ENCODE measurements around the gene IARS1. TPM values are rescaled to one million over a fixed set of nuclear protein-coding genes. Genes with fewer than 3 reads are reported as not detected.

The IARS1 gene
- 313 and 639 TPM in 2 replicates for total RNA-seq

DNA sequence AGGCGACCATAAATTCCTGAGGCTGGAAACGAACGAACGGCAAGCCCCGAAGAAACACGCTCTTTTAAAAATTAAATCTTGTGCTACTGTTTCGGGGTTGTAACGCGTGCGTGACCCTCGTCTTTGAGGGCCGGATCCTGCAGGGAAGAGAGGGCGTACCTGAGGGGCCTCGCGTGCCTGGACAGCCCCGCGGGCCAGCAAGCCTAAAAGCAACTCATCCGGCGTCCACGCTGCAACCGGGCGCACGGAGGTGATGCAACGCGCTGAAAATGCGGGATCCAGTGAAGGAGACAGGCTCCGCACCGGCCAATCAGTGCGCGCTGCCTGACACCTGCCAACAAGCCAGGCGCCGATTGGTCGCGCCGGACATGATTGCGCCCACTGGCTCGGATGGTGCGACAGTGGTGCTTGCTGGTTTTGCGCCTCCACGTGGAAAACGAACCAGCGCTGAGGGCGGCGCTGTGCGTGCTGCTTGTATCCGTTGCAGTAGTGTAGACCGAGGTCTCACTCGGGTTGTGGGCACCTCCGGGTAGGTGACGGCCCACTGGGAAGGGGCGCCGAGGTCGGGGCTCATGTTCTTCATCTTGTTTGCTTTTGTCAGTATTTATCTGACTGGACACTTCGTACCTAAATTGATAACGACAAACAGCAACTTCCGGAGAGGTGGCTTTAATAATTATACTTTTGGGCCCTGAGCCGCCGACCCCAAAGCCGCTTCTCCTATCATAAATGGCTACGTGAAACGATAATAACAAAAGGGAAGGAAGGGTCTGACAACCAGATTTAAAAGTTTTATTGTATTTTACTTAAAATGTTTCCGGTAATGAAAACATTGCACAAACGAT, at the start of gene IARS1:
TSS of gene IARS1 (minus strand) at position 246 of the 845 bp plus-strand sequence. CDS start 4,278 bp downstream, outside the sequence.

DNA sequence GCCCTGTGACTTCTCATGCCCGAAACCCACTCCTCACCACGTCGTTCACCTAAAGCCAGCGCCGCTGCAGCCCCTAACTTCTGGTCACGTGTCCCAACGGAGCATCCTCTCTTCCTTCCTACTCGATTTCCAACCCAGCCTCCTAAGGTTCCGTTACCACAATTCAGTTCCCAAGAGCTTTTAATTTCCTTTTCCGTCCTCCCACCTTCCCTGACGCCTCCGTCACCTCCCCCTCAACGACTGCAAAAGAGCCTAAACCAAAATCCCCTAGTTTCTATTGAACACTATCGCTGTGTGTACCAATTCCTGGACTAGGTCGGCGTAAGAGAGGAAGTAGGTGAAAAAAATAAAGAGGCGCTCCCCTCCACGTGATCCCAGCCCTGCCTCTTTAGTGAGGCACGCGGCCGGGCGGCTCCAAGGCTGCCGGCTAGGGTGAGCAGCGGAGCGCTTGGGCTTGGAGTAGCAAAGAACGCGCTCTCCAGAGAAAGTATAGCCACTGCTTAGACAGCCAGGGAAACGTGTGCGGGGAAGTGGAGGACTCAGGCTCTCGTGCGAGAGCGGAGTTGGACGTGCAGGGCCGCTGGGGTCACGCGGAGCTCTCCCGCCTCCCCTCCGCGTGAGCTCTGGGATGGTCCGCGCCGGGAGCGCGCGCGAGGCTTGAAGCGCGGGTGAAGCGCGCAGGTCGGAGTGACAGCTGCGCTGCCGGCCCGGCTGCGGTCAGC, 31.9 kb upstream of the IARS1 start, which contains the start of the genes CENPP and NOL8:
TSS of gene CENPP (plus strand) at position 685 of the 722 bp plus-strand sequence.
TSS of gene NOL8 (minus strand) at position 82 of the 722 bp plus-strand sequence. CDS start 1,189 bp downstream, outside the sequence.

Other genes starting within 250 kb of the IARS1 start
- gene SPTLC1, start 178.3 kb downstream of the IARS1 start, total RNA-seq: 140 and 146 TPM in 2 replicates
- 23.2 and 50.8 TPM in 2 replicates for gene NOL8, start 31.7 kb upstream of the IARS1 start, total RNA-seq
- gene CENPP, start 32.3 kb upstream of the IARS1 start, total RNA-seq: 1.7 and 2.2 TPM in 2 replicates
- gene OGN, start 110.9 kb upstream of the IARS1 start, total RNA-seq: not detected in 2 replicates
- gene OMD, start 130.8 kb upstream of the IARS1 start, total RNA-seq: not detected in 2 replicates
- gene ASPN, start 188.8 kb upstream of the IARS1 start, total RNA-seq: under 0.01 TPM in 1 of 2 replicates, not detected in the other
- gene ECM2, start 242.3 kb upstream of the IARS1 start, total RNA-seq: 1.7 and 11.0 TPM in 2 replicates

Measured in nasal cavity respiratory epithelium epithelial cell of viscerocranial mucosa (primary cell).